Tibial nerve (tissue), 4 donors: ENCODE data around the gene WWC2. TPM values are rescaled to one million over a fixed set of nuclear protein-coding genes. Genes with fewer than 3 reads are reported as not detected.
A peak's percentile ranks its signal among the peaks of the same experiment; 100 is the strongest.

Experiments
- DNase-seq, 2 donors: peaks; one replicate each; pipeline ENCODE4 v3.0.0-alpha.2; 2019; ENCODE audit warnings: low spot score in 2 of 2
- H3K27ac ChIP-seq, 4 donors: fragments of 200-600 bp; sonication (generic) in 3 of 4; one replicate each; pipeline ENCODE4 v1.5.1; 2017 to 2019; ENCODE audit warnings: mild to moderate bottlenecking in 1 of 4
- H3K27me3 ChIP-seq, 2 donors: fragments of 200-600 bp; sonication (generic) in 1 of 2; one replicate each; pipeline versions ENCODE4 v1.5.1 to v1.6.0; 2017 to 2019
- H3K36me3 ChIP-seq, 3 donors: fragments of 200-600 bp; sonication (generic); one replicate each; pipeline ENCODE4 v1.5.1; 2018 to 2019
- H3K4me1 ChIP-seq, 4 donors: fragments of 200-600 bp; sonication (generic) in 3 of 4; one replicate each; pipeline ENCODE4 v1.5.1; 2017 to 2019
- H3K4me3 ChIP-seq, 4 donors: fragments of 200-600 bp; sonication (generic) in 3 of 4; one replicate each; pipeline ENCODE4 v1.5.1; 2017 to 2019; ENCODE audit warnings: mild to moderate bottlenecking in 1 of 4, moderate library complexity in 1 of 4
- H3K9me3 ChIP-seq, 4 donors: fragments of 200-600 bp; sonication (generic) in 3 of 4; one replicate each; pipeline ENCODE4 v1.5.1; 2017 to 2019
- CTCF ChIP-seq, 5 experiments: fragments of 200-600 bp in 3 of 5; fragments of 450-650 bp in 2 of 5; sonication (generic) in 3 of 5; IDR thresholded peaks; one replicate each; pipeline ENCODE4 v1.5.1; 2016 to 2019; ENCODE audit warnings: antibody characterized with exemption in 5 of 5, mild to moderate bottlenecking in 3 of 5, moderate library complexity in 2 of 5
- EP300 ChIP-seq, 2 donors: sonication (generic); formaldehyde crosslinking; IDR thresholded peaks; one replicate each; pipeline ENCODE4 v1.6.1; 2017; ENCODE audit warnings: antibody characterized with exemption in 2 of 2, mild to moderate bottlenecking in 1 of 2
- POLR2A ChIP-seq, 2 donors: fragments of 450-650 bp; IDR thresholded peaks; one replicate each; pipeline ENCODE4 v1.6.1; 2017; ENCODE audit warnings: antibody characterized with exemption in 2 of 2, mild to moderate bottlenecking in 2 of 2, moderate library complexity in 2 of 2
- WGBS, 2 donors: methylation state at CpG; one replicate each; pipeline ENCODE4 v1.1.5; 2018; 5-methylcytosine and 5-hydroxymethylcytosine counted together
- total RNA-seq, 4 donors: library from RNA; depleted of rRNA; stranded (reverse); fragments of >200 nt; gene quantifications; one replicate each; pipeline ENCODE4 v1.1.0, GENCODE V29; 2016

The WWC2 gene
- total RNA-seq, result 10 to 100 TPM; 38.2 to 60.9 (median 42.9) TPM

DNA sequence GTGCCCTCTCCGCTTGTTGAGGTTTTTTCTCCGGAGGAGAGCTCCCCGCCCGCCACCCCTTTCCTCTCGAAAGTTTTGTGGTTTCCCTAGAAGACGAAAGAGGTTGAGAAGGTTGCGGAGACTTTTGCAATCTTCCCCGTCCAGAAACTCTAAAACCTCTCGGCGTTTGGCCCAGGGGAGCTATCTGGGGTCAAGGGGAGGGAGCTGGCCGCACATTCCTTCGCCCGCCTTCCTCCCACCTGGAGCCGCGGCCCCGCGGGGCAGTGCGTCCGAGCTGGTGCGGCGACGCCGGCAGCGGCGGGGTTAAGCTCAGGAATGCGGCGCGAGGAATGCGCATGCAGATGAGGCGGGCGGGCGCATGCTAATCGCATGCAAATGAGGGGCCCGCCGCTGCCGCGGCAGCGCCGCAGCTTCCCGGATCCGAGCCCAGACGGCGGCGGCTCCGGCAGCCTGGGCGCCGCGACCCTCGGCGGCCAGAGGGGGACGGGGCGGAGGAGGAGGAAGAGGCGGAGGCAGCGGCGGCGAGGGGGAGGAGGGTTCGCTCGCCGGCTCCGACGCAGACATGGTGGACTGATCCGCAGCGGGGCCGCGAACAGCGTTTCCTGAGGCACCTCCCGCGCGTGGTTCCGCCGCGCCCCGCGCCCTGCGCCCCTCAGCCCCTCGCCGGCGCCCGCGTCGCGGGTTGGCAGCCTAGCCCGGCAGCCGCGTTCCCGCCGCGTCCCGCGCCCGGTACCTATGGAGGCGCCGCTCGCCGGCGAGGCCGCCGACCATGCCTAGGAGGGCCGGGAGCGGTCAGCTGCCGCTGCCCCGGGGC is at the start of gene WWC2:
Gene WWC2, plus strand, starts transcription at position 535 of the 814 bp plus-strand sequence. Its CDS starts 235 bp downstream, at position 770.
- H3K9me3 ChIP-seq, result no peaks in the 10 kb centered on the region
- H3K27me3 ChIP-seq, result no peaks in the 10 kb centered on the region
- peak within 1 kb of the TSS; percentile 68 to 90 (median 80) for H3K4me3 ChIP-seq
- peaks cover 0 to 34% (median 11%) of the 10 kb centered on the region in 4 donors for H3K4me1 ChIP-seq
- peak within 1 kb of the TSS; percentile 88 to 98 (median 96) for H3K27ac ChIP-seq
- H3K36me3 ChIP-seq, result no peaks in the 10 kb centered on the region
- peak; percentile 77 for DNase-seq
- 0 to 1% methylated on average over 32 to 47 of the region's 102 CpGs for WGBS, 2 donors
- TF ChIP-seq EP300 (IDR thresholded peaks at IDR 0.05) (peak; percentile 19 to 91), CTCF (IDR thresholded peaks at IDR 0.05) (peak in 2 of 5 experiments; percentile 52 to 54), POLR2A (IDR thresholded peaks at IDR 0.05) (peak; percentile 73 to 86)

DNA sequence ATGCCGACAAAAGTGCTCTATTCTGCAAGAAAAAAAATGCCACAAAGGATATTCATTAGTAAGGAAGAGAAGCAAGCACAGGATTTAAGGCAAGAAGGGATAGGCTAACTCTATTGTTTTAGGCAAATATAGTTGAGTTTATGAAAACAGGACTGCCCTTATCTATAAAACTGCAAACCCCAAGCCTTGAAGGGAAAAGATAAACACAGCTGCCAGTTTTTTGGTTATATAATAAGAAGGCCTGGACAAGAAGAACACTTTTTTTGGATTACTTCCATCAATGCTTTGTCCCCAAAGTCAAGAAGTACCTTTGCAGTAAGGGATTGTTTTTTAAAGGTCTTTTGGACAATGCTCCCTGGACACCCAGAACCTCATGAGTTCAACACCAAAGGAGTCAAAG is 45.4 kb upstream of the WWC2 start:
- Histone ChIP-seq H3K9me3 (peaks cover 0 to 9% (median 4%) of the 10 kb centered on the region in 4 donors), H3K27me3 (no peaks in the 10 kb centered on the region), H3K4me1 (no peaks in the 10 kb centered on the region), H3K4me3 (no peak overlapping the region), H3K27ac (no peak overlapping the region), H3K36me3 (peaks cover 0 to 6% (median 0%) of the 10 kb centered on the region in 3 donors)
- no peak for DNase-seq
- no peak for TF ChIP-seq POLR2A (IDR thresholded peaks at IDR 0.05)
- TF ChIP-seq CTCF (IDR thresholded peaks at IDR 0.05), result no peak
- TF ChIP-seq EP300 (IDR thresholded peaks at IDR 0.05), result no peak
- 59 to 78% methylated on average over 1 of the region's 1 CpG for WGBS, 2 donors

DNA sequence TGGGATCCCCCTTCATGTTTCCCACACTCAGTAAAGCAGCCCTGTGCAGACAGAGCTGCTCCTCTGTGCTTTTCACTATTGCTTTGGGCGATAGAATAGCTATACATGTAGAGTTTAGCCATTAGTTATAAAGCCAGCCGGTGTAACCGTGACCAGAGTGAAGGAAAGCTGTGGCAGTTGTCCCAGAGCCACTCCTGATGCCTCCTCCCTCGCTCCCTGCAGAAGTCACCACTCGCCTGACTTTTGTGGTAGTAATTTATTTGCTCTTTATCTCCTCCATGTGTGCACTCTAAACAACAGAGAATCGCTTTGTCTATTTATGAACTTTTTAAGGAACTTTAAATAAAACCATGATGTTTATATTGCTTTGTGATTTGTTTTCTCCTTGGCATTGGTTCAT is 41.8 kb upstream of the WWC2 start:
- 50 to 54% methylated on average over 6 of the region's 6 CpGs for WGBS, 2 donors
- H3K27ac ChIP-seq, result no peak overlapping the region
- no peaks in the 10 kb centered on the region for H3K27me3 ChIP-seq
- DNase-seq, result no peak
- peaks cover 0 to 9% (median 0%) of the 10 kb centered on the region in 4 donors for H3K9me3 ChIP-seq
- H3K36me3 ChIP-seq, result peaks cover 0 to 6% (median 0%) of the 10 kb centered on the region in 3 donors
- TF ChIP-seq POLR2A (IDR thresholded peaks at IDR 0.05), result no peak
- TF ChIP-seq CTCF (IDR thresholded peaks at IDR 0.05), result no peak
- TF ChIP-seq EP300 (IDR thresholded peaks at IDR 0.05), result no peak
- H3K4me1 ChIP-seq, result no peaks in the 10 kb centered on the region
- H3K4me3 ChIP-seq, result no peak overlapping the region

GRCh38 chr4:183059797-183060196 is 39.3 kb upstream of the WWC2 start:
- Histone ChIP-seq H3K4me3 (no peak overlapping the region), H3K27me3 (no peaks in the 10 kb centered on the region), H3K27ac (no peak overlapping the region), H3K36me3 (no peaks in the 10 kb centered on the region), H3K4me1 (peaks cover 0 to 3% (median 0%) of the 10 kb centered on the region in 4 donors), H3K9me3 (peaks cover 0 to 9% (median 0%) of the 10 kb centered on the region in 4 donors)
- WGBS, 2 donors, result 74 to 82% methylated on average over 1 of the region's 1 CpG
- no peak for DNase-seq
- TF ChIP-seq CTCF (IDR thresholded peaks at IDR 0.05) (no peak), EP300 (IDR thresholded peaks at IDR 0.05) (no peak), POLR2A (IDR thresholded peaks at IDR 0.05) (no peak)

GRCh38 chr4:183068502-183068901 is 30.6 kb upstream of the WWC2 start:
- Histone ChIP-seq H3K27ac (no peak overlapping the region), H3K36me3 (no peaks in the 10 kb centered on the region), H3K9me3 (peaks cover 0 to 16% (median 1%) of the 10 kb centered on the region in 4 donors), H3K4me3 (no peak overlapping the region), H3K27me3 (no peaks in the 10 kb centered on the region), H3K4me1 (peaks cover 0 to 3% (median 0%) of the 10 kb centered on the region in 4 donors)
- TF ChIP-seq CTCF (IDR thresholded peaks at IDR 0.05) (no peak), EP300 (IDR thresholded peaks at IDR 0.05) (no peak), POLR2A (IDR thresholded peaks at IDR 0.05) (no peak)
- DNase-seq, result no peak
- WGBS, 2 donors, result 86 to 87% methylated on average over 5 of the region's 5 CpGs
